GM23338 (cell line): ENCODE data around the gene RND3.

ENCODE experiments used
- CREB1 ChIP-seq: fragments of 250-450 bp; sonication (Bioruptor Pico); IDR thresholded peaks from 2 replicates; pipeline ENCODE4 v1.5.0; 2020; ENCODE audit warnings: low read depth, mild to moderate bottlenecking, moderate library complexity
- CTCF ChIP-seq, 2 experiments: fragments of 200-600 bp in 1 of 2; sonication (generic) in 1 of 2; conservative IDR thresholded peaks; 2 replicates each; pipeline versions ENCODE4 v1.5.1 to v1.6.1; 2016 to 2017; ENCODE audit warnings: antibody characterized with exemption in 2 of 2, low read depth in 2 of 2, mild to moderate bottlenecking in 2 of 2, moderate library complexity in 1 of 2
- ETS1 ChIP-seq: IDR thresholded peaks from 2 replicates; pipeline ENCODE4 v1.6.1; 2016; ENCODE audit warnings: antibody characterized with exemption
- EZH2 ChIP-seq: fragments of 200-600 bp; sonication (generic); IDR thresholded peaks from one replicate; pipeline ENCODE4 v1.8.0; 2017; ENCODE audit warnings: antibody characterized with exemption, mild to moderate bottlenecking, low read depth; ENCODE audit not compliant: unreplicated experiment
- EZH2phosphoT487 ChIP-seq: fragments of 200-600 bp; sonication (generic); IDR thresholded peaks from one replicate; pipeline ENCODE4 v1.8.1; 2018; ENCODE audit warnings: antibody characterized with exemption; ENCODE audit not compliant: unreplicated experiment
- JUNB ChIP-seq: IDR thresholded peaks from one replicate; pipeline ENCODE4 v1.6.1; 2016; ENCODE audit warnings: antibody characterized with exemption; ENCODE audit not compliant: unreplicated experiment
- POLR2AphosphoS5 ChIP-seq: IDR thresholded peaks from 2 replicates; pipeline ENCODE4 v1.6.1; 2016; ENCODE audit warnings: antibody characterized with exemption, low read depth
- REST ChIP-seq: IDR thresholded peaks from one replicate; pipeline ENCODE4 v1.6.1; 2018; ENCODE audit warnings: antibody characterized with exemption; ENCODE audit not compliant: unreplicated experiment

- TF ChIP-seq CREB1 (CRISPR knock-in tag) (no peak), REST (no peak), CTCF (conservative IDR thresholded peaks at IDR 0.05; ENCODE audit: low read depth in 2 of 2) (no peak), EZH2phosphoT487 (no peak), EZH2 (no peak), JUNB (no peak), ETS1 (no peak), POLR2AphosphoS5 (no peak)
Observed at GRCh38 chr2:150484006-150484405, 3.5 kb downstream of the RND3 start.
